Measurements from ENCODE around the gene CNRIP1. TPM values are rescaled to one million over a fixed set of nuclear protein-coding genes. Genes with fewer than 3 reads are reported as not detected.

Gene CNRIP1
- total RNA-seq, 4 donors from 2014 or later, result 23.5 to 44.4 (median 29.8) TPM

DNA sequence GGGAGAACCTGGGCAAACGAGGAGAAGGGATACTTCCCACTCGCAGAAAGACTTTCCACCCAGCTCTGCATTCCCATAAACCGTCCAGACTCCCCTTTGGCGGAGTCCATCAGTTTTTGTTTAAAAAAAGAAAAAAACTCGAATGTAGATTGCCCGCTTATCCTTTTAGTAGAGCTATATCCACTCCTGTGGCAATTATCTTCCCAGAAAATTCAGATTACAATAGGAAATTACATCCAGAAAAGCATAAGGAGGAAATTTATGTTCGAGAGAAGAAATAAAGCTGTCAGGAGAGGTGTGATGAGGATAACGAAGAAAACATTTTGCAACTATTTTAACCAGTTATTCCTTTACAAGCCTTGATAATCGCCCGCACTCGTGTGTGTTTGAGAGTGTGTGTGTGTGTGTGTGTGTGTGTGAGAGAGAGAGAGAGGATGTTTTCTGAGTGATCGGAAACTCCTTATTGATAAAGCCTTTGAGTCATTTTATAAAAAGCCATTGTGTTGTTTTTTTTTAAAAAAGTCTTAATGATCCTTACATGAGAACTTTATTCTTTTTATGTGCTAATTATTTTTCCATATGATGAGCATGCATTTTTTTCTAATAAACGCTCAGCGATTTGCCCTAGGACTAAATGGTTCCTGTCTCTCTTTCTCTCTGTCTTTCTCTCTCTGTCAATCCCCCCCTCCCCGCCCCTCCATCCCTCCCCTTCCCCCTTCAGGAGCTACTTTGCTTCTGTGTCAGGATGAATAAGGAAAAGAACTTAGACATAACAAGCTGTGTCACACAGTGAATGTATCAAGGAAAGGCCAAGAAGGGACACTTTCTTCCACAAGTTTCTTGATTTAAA is 66.3 kb downstream of the CNRIP1 start:
- Histone ChIP-seq H3K27me3 (no peaks in the 10 kb centered on the region), H3K36me3 (no peaks in the 10 kb centered on the region), H3K4me3 (peak overlapping the region; percentile 68 to 94 (median 89)), H3K27ac (replicated peaks in 1 of 4) (peak overlapping the region; percentile 93 to 98 (median 98)), H3K9me3 (no peaks in the 10 kb centered on the region), H3K4me1 (peaks cover 35 to 49% (median 42%) of the 10 kb centered on the region in 4 donors)
- no peak for DNase-seq (ENCODE audit: extremely low spot score)
- WGBS, result 1% methylated on average over 15 of the region's 15 CpGs
- intact Hi-C loops (cut with DNase I), result loop anchor here (2.0 to 5.0 kb wide), 2 partner anchors 64 to 97 kb away; partner anchors contain the start of genes CNRIP1 and PNO1
- TF ChIP-seq POLR2AphosphoS5 (IDR thresholded peaks at IDR 0.05), result no peak
- no peak for TF ChIP-seq EP300 (IDR thresholded peaks at IDR 0.05)
- TF ChIP-seq, protein P1, sequence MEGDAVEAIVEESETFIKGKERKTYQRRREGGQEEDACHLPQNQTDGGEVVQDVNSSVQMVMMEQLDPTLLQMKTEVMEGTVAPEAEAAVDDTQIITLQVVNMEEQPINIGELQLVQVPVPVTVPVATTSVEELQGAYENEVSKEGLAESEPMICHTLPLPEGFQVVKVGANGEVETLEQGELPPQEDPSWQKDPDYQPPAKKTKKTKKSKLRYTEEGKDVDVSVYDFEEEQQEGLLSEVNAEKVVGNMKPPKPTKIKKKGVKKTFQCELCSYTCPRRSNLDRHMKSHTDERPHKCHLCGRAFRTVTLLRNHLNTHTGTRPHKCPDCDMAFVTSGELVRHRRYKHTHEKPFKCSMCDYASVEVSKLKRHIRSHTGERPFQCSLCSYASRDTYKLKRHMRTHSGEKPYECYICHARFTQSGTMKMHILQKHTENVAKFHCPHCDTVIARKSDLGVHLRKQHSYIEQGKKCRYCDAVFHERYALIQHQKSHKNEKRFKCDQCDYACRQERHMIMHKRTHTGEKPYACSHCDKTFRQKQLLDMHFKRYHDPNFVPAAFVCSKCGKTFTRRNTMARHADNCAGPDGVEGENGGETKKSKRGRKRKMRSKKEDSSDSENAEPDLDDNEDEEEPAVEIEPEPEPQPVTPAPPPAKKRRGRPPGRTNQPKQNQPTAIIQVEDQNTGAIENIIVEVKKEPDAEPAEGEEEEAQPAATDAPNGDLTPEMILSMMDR (IDR thresholded peaks at IDR 0.05), result no peak
- no peak for TF ChIP-seq POLR2A (IDR thresholded peaks at IDR 0.05; ENCODE audit: low read depth)

DNA sequence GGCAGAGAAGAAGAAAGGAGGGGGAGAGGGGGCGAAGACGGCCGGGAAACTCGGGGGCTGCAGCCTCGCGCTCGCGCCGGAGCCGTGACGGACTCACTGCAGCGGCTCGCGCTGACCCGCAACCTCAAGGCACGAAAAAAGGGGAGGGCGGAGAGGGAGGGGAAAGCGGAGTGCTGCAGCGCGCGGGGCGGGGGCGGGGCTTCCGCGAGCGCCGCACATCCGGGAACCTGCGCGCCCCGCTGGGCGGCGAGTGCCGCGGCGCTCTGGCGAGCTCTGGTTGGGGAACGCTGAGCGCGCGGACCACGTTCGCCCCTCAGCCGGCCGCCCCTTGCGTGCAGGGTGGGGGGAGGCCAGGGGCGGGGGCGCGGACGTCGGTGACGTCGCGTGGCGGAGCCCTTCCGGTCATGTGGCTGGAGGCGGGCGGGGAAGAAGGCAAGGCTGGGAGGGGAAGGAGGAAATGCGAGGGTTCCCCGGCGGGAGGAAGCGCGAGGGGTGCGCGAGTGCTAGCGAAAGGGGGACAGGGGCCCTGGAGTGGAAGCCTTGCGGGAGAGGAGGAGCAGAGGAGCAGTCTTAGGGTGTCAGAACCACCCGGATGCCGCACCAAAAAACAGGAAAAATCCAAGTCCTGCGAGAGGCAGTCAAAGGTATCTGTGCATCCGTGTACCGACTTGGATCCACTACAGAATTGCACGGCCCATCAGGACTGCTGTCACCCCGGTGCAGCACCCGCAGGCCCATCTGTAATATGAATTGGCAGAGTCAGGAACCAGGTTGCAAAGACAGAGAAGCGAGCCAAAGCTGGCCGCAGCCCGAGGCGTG is 67.1 kb downstream of the CNRIP1 start, which contains the start of gene PPP3R1:
TSS of gene PPP3R1 (minus strand) at position 133 of the 819 bp plus-strand sequence. CDS start 405 bp downstream, outside the sequence.
- Histone ChIP-seq H3K27me3 (no peaks in the 10 kb centered on the region), H3K27ac (replicated peaks in 1 of 4) (peak within 1 kb of the TSS; percentile 93 to 98 (median 98)), H3K4me3 (peak within 1 kb of the TSS; percentile 68 to 94 (median 89)), H3K4me1 (peaks cover 42 to 58% (median 51%) of the 10 kb centered on the region in 4 donors), H3K9me3 (no peaks in the 10 kb centered on the region), H3K36me3 (no peaks in the 10 kb centered on the region)
- intact Hi-C loops (cut with DNase I), result loop anchor here (2.0 to 5.0 kb wide), 2 partner anchors 65 to 96 kb away; partner anchors contain the start of genes CNRIP1 and PNO1
- DNase-seq (ENCODE audit: extremely low spot score), result peak; percentile 98
- TF ChIP-seq POLR2AphosphoS5 (IDR thresholded peaks at IDR 0.05), result peak; percentile 86 to 97
- TF ChIP-seq, protein P1 (IDR thresholded peaks at IDR 0.05), result no peak
- peak; percentile 3 for TF ChIP-seq EP300 (IDR thresholded peaks at IDR 0.05)
- peak; percentile 92 for TF ChIP-seq POLR2A (IDR thresholded peaks at IDR 0.05; ENCODE audit: low read depth)
- WGBS, result under 1% methylated on average over 66 of the region's 79 CpGs

DNA sequence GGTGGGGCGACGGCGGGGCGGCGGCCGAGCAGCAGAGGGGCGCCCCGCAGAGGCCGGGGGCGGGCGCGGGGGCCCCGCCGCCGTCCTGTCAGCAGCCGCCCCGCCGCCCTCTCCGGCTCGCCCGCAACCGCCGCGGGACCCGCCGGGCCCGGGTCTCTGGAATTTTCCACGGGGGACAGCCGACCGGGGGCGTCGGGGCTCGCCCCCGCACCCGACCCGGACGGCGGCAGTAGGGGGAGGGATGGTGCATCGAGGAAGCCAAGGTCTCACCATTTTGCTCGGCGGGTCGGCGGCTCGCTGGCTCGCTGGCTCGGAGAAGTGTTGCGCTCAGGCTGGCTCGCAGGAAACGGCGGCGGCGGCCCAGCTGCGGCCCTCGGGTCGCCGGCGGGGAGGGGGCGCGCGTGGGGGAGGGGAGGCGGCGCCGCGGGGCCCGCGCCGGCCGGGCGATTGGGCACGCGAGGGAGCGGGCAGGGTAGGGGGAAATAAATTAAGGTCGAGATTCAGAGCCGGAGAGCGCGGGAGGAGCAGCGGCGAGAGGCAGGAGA is 67.8 kb downstream of the CNRIP1 start:
- intact Hi-C loops (cut with DNase I), result loop anchor here (2.0 to 5.0 kb wide), 2 partner anchors 65 to 95 kb away; partner anchors contain the start of genes CNRIP1 and PNO1
- H3K4me3 ChIP-seq, result peak overlapping the region; percentile 68 to 94 (median 89)
- WGBS, result 2% methylated on average over 42 of the region's 78 CpGs
- no peaks in the 10 kb centered on the region for H3K9me3 ChIP-seq
- H3K36me3 ChIP-seq, result no peaks in the 10 kb centered on the region
- H3K27me3 ChIP-seq, result no peaks in the 10 kb centered on the region
- TF ChIP-seq POLR2A (IDR thresholded peaks at IDR 0.05; ENCODE audit: low read depth), result no peak
- TF ChIP-seq, protein P1 (IDR thresholded peaks at IDR 0.05), result no peak
- TF ChIP-seq EP300 (IDR thresholded peaks at IDR 0.05), result no peak
- H3K4me1 ChIP-seq, result peaks cover 47 to 64% (median 58%) of the 10 kb centered on the region in 4 donors
- no peak for DNase-seq (ENCODE audit: extremely low spot score)
- peak overlapping the region; percentile 93 to 98 (median 98) for H3K27ac ChIP-seq (replicated peaks in 1 of 4)

DNA sequence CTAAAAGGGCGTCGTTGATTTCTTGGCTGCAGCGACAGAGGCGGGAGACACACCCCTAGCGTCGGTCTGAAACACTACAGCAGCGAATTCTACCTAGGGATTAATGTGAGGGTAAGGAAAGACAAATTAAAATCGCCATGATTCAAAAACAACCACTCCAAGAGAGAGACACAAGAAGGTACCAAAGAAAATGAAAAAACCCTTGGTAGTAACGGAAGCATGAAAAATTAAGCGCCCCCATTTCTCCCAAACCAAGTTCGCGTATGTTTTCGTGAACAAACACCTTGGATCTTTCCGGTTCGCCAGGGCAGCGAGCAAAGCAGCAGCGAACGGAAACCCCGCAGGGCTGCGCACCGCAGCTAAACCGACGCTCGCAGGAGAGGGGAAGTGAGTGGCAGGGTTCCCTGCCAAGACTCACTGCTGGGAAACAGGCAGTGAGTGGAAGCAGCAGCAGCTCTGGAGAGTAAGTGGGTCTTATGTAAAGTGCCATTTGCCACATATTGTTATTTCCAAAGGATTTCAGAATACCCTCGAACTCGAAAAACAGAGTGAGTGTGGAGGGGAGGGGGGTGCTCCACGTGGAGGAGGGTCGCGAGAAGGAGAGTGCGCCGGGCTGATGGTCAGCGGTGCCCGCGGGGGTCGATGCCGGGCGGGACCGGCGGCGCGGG is 68.4 kb downstream of the CNRIP1 start:
- H3K4me1 ChIP-seq, result peaks cover 53 to 70% (median 63%) of the 10 kb centered on the region in 4 donors
- intact Hi-C loops (cut with DNase I), result loop anchor here (5.0 kb wide), 1 partner anchor 66 kb away; the partner anchor contains the start of gene CNRIP1
- TF ChIP-seq POLR2AphosphoS5 (IDR thresholded peaks at IDR 0.05), result peak; percentile 61 to 62
- TF ChIP-seq, protein P1 (IDR thresholded peaks at IDR 0.05), result peak; percentile 59 to 83 (median 68)
- no peak for TF ChIP-seq POLR2A (IDR thresholded peaks at IDR 0.05; ENCODE audit: low read depth)
- no peak for TF ChIP-seq EP300 (IDR thresholded peaks at IDR 0.05)
- peak overlapping the region; percentile 93 to 98 (median 98) for H3K27ac ChIP-seq (replicated peaks in 1 of 4)
- no peak for DNase-seq (ENCODE audit: extremely low spot score)
- H3K4me3 ChIP-seq, result peak overlapping the region; percentile 68 to 94 (median 89)
- H3K36me3 ChIP-seq, result no peaks in the 10 kb centered on the region
- no peaks in the 10 kb centered on the region for H3K27me3 ChIP-seq
- under 1% methylated on average over 26 of the region's 41 CpGs for WGBS
- no peaks in the 10 kb centered on the region for H3K9me3 ChIP-seq
